HUES48 (cell line): ENCODE results near the gene HHAT.

Experiments
- H3K27ac ChIP-seq: one replicate; pipeline ENCODE4 v1.7.0; 2013; ENCODE audit warnings: low read depth, low read length, inconsistent platforms
- H3K27me3 ChIP-seq: 2 replicates; pipeline ENCODE4 v1.6.1; 2013; ENCODE audit warnings: mild to moderate bottlenecking, low read length; ENCODE audit not compliant: control insufficient read depth, insufficient read depth
- H3K36me3 ChIP-seq: 2 replicates; pipeline ENCODE4 v1.6.1; 2013; ENCODE audit warnings: low read length; ENCODE audit not compliant: control insufficient read depth, insufficient read depth
- H3K4me1 ChIP-seq: 2 replicates; pipeline ENCODE4 v1.6.1; 2013; ENCODE audit warnings: mild to moderate bottlenecking, low read length; ENCODE audit not compliant: control insufficient read depth, insufficient read depth
- H3K4me3 ChIP-seq: 2 replicates; pipeline ENCODE4 v1.5.1; 2013; ENCODE audit warnings: mild to moderate bottlenecking, low read depth, low read length
- H3K9ac ChIP-seq: 2 replicates; pipeline ENCODE4 v1.6.1; 2013; ENCODE audit warnings: mild to moderate bottlenecking, low read depth, low read length, moderate library complexity
- H3K9me3 ChIP-seq: 2 replicates; pipeline ENCODE4 v1.6.1; 2013; ENCODE audit warnings: low read length; ENCODE audit not compliant: control insufficient read depth, insufficient read depth

The HHAT gene

DNA sequence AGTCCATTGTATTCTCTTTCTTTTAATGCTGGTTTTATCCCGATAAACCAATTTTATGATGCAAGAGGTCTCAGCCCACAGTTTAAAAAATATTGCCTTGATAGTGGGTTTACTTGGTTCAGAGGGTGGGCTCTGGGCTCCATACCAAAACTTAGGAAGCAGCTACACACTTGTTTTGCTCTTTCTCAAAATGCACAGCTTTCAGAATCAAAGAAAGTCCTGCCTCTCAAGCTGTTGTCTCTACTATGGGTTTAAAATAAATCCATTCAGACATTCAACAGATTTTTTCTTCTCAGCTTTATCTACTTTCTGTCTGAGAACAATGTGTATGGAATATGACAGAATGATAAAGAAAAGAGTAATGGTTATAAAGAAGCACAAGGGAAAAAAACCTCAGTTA lies 14.8 kb upstream of the HHAT start:
- Histone ChIP-seq H3K4me3 (no peak overlapping the region), H3K27me3 (peaks cover 10% of the 10 kb centered on the region), H3K9ac (no peak overlapping the region), H3K9me3 (no peaks in the 10 kb centered on the region), H3K4me1 (0 out of 2 replicates have a peak, but pooled peaks cover 10% of the 10 kb centered on the region), H3K36me3 (no peaks in the 10 kb centered on the region), H3K27ac (no peak overlapping the region)

DNA sequence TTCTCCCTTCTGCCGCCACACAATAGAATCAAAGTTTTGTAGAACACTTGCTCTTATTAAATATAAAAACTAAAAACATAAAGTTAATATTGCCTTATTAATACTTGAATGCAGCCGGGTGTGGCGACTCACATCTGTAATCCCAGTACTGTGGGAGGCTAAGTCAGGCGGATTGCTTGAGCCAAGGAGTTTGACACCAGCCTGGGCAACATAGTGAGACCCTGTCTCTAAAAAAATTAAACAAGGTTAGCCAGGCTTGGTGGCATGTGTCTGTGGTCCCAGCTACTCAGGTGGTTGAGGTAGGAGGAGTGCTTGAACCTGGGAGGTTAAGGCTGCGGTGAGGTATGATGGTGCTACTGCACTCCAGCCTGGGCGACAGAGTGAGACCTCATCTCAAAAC lies 13.2 kb upstream of the HHAT start:
- H3K9ac ChIP-seq, result no peak overlapping the region
- H3K27me3 ChIP-seq, result peaks cover 10% of the 10 kb centered on the region
- H3K4me1 ChIP-seq, result 0 out of 2 replicates have a peak, but pooled peaks cover 8% of the 10 kb centered on the region
- H3K4me3 ChIP-seq, result no peak overlapping the region
- H3K36me3 ChIP-seq, result no peaks in the 10 kb centered on the region
- no peaks in the 10 kb centered on the region for H3K9me3 ChIP-seq
- H3K27ac ChIP-seq, result no peak overlapping the region

DNA sequence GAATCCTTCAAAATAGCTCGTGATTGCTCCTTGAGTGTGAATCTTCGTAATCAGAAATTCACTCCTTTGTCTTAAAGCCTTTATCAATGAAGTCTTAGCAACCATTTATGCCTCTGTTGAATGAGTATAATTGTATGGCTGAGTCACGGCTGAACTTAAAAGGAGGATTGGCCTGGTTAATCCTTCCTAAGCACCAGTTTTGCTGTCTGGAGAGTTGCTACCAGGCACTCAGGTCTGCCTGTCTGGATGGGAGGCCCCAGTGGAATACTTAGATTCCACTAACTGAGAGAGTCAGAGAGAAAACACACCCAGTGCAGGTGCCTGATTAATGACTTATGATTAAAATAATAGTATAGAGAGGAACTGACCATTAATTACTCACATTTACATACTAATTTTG lies 7.6 kb upstream of the HHAT start:
- no peaks in the 10 kb centered on the region for H3K36me3 ChIP-seq
- no peaks in the 10 kb centered on the region; the same call in 1 of the 2 replicates for H3K9me3 ChIP-seq
- H3K27me3 ChIP-seq, result peaks cover 8% of the 10 kb centered on the region
- H3K4me1 ChIP-seq, result no peaks in the 10 kb centered on the region
- H3K27ac ChIP-seq, result no peak overlapping the region
- no peak overlapping the region for H3K4me3 ChIP-seq
- H3K9ac ChIP-seq, result no peak overlapping the region

DNA sequence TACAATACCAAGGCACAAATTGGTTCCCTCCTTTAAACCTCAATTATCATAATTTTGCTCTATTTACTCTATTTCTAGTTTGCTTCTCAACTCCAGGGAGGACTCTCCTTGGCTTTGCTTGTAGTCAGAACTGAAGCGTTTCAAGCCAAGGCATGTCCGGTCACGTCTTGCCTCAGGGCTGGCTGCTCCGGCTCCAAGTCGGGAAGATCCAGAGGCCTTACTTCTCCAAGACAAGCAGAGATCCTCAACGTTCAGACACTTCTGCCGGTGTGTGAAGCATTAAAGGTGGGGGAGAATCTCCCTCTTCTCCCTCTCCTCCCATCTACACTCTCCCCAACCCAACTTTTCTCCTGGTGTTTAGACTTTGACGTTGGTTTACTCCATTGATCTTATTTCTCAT lies 7.2 kb upstream of the HHAT start:
- H3K27ac ChIP-seq, result no peak overlapping the region
- H3K9ac ChIP-seq, result no peak overlapping the region
- H3K4me3 ChIP-seq, result no peak overlapping the region
- H3K4me1 ChIP-seq, result no peaks in the 10 kb centered on the region
- H3K27me3 ChIP-seq, result peaks cover 12% of the 10 kb centered on the region
- H3K36me3 ChIP-seq, result no peaks in the 10 kb centered on the region
- H3K9me3 ChIP-seq, result no peaks in the 10 kb centered on the region; the same call in 1 of the 2 replicates

DNA sequence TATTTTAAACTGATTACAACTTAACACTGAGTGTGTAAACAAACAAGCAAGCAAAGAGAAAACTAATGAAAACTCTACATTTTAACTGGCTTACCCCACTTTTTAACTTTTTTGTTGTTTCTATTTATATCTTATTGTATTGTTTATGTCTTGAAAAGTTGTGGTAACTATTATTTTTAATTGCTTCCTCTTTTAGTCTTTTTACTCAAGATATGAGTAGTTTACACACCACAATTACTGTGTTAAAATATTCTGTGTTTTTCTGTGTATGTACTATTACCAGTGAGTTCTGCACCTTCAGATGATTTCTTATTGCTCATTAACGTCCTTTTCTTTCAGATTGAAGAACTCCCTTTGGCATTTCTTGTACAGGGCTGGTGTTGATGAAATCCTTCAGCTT lies 4.7 kb upstream of the HHAT start:
- Histone ChIP-seq H3K27ac (no peak overlapping the region), H3K4me1 (0 out of 2 replicates have a peak, but pooled peaks cover 4% of the 10 kb centered on the region), H3K9me3 (no peaks in the 10 kb centered on the region; the same call in 1 of the 2 replicates), H3K27me3 (peaks cover 34% of the 10 kb centered on the region), H3K9ac (no peak overlapping the region), H3K4me3 (no peak overlapping the region), H3K36me3 (no peaks in the 10 kb centered on the region)

DNA sequence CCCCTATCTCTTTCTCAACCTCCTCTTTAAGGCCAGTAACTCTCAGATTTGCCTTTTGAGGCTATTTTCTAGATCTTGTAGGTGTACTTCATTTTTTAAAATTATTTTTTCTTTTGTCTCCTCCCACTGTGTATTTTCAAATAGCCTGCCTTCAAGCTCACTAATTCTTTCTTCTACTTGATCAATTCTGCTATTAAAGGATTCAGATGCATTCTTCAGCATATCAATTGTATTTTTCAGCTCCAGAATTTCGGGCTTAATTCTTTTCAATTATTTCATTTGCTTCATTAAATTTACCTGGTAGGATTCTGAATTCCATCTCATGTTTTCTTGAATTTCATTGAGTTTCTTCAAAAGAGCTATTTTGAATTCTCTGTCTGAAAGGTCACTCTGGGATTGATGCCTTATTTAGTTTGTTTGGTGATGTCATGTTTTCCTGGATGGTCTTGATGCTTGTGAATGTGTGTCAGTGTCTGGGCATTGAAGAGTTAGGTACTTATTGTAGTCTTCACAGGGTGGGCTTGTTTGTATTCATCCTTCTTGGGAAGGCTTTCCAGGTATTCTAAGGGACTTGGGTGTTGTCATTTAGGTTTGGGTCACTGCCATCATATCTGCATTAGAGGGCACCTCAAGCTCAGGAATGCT lies 3.6 kb upstream of the HHAT start:
- no peak overlapping the region for H3K9ac ChIP-seq
- H3K9me3 ChIP-seq, result no peaks in the 10 kb centered on the region; the same call in 1 of the 2 replicates
- H3K27ac ChIP-seq, result no peak overlapping the region
- H3K4me1 ChIP-seq, result peaks cover 8% of the 10 kb centered on the region; the same call in 1 of the 2 replicates
- no peak overlapping the region for H3K4me3 ChIP-seq
- H3K36me3 ChIP-seq, result no peaks in the 10 kb centered on the region
- peaks cover 46% of the 10 kb centered on the region for H3K27me3 ChIP-seq

DNA sequence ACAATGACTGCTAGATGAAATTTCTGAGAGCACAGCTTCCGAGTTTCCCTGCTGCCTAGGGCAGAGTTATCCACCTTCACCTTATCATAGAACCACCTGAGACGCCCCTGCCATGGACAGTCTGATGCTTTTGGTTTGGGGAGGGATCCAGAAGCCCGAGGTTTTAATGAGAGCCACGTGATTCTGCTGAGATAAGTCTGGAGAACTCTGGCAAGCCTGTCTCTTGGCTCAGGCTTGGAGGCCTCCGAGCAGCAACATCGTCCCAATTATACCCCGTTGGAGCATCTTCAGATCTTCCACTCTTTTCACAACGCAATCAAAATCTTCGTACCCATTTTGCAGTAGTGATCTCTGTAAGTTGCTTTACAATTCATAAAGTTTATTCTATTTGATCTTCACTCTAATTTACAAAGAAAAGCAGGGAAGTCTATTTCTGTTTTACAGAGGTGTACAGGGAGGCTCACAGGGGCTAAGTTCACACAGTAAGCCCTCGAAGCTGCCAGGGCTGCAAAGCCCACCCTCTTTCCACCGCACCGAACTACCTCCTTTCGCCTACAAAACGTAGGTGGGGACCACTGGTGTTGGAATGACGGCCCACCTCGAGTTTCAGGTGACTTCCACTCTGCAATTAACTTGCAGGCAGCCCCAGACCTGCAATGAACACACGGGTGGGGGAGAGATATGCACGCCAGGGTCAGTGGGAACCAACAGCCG lies 513 bp upstream of the HHAT start:
- Histone ChIP-seq H3K4me1 (peaks cover 8% of the 10 kb centered on the region; the same call in 1 of the 2 replicates), H3K36me3 (no peaks in the 10 kb centered on the region), H3K27me3 (peaks cover 76% of the 10 kb centered on the region), H3K4me3 (peak overlapping the region; percentile 71), H3K27ac (no peak overlapping the region), H3K9ac (no peak overlapping the region), H3K9me3 (no peaks in the 10 kb centered on the region; the same call in 1 of the 2 replicates)

DNA sequence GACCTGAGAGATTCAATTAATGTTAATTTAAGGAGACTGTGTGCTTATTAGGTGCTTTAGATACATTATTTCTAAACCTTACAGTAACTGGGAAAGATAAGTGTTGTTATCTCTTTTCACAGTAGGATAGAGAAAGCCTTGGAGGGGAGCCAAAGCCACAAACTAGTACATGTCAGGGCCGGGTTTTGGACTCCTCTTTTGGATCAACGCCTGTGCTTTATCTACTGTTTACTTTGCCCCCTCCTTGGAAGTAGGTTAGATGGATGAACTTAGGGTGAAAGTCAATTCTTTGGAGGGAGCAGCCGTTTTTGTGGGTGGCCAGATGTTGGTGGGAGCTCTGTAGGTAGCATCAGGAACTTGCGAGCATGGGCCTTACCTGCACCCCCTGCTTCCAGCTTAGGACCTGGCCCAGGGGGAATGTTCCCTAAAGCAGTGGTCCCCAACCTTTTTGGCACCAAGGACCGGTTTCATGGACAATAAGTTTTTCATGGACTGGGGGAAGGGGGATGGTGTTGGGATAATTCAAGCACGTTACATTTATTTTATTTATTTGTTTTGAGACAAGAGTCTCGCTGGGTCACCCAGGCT lies 1.7 kb downstream of the HHAT start:
- Histone ChIP-seq H3K27ac (no peak overlapping the region), H3K9me3 (no peaks in the 10 kb centered on the region), H3K9ac (no peak overlapping the region), H3K36me3 (no peaks in the 10 kb centered on the region), H3K27me3 (peaks cover 93% of the 10 kb centered on the region), H3K4me1 (peaks cover 8% of the 10 kb centered on the region; the same call in 1 of the 2 replicates), H3K4me3 (no peak overlapping the region)

DNA sequence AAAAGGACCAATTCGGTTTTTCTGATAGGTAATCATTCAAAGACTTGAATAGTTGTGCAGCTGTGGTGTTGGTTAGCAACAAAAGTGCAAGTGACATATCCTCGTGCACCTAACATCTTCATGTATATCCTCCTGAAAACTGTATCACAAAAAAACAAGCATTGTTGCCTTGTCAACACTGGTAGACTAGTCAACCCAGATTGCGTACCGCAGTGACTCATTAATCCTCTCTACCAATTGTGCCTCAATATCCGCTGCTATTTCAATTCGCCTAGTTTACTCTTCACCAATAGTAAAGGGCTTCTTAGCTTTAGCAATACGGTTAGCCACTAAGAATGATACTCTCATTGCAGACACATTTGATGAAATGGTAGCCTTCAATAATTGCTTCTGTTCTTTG lies 3.5 kb downstream of the HHAT start:
- Histone ChIP-seq H3K27me3 (peaks cover 83% of the 10 kb centered on the region), H3K27ac (no peak overlapping the region)

DNA sequence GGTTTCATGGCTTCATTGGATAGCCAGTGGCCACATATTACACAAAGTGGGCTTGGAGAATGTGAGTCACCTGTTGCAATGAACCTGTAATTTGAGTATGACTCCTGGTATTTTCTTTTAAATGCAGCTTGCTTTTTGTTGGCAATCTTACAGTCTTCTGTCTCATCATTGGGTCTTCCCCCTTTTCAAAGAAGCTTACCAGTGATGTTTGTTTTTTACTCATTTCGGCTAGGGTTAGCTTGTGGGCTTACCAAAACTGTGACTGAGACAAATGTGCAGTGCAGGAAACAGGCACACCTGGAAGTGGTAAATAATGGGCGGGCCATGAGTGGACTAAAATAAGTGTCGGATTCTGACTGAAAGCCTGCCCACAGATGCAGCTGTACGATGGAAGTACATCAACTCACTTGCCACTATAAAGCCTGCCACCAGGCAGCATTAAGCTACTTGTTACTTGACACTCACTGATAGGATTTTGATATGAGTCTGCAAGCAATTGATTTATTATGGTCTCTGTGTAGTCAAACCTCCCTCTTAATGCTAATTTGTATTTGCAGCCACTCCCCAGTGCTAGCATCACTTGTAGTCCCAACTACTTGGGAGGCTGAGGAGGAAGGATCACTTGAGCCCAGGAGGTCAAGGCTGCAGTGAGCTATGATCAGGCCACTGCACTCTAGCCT lies 4.2 kb downstream of the HHAT start:
- Histone ChIP-seq H3K36me3 (no peaks in the 10 kb centered on the region), H3K4me3 (no peak overlapping the region), H3K9ac (no peak overlapping the region), H3K27ac (no peak overlapping the region), H3K4me1 (peaks cover 8% of the 10 kb centered on the region; the same call in 1 of the 2 replicates), H3K9me3 (no peaks in the 10 kb centered on the region), H3K27me3 (peaks cover 77% of the 10 kb centered on the region)

More for the DNA sequence above, 3.5 kb downstream of the HHAT start:
- Histone ChIP-seq H3K4me1 (peaks cover 8% of the 10 kb centered on the region; the same call in 1 of the 2 replicates), H3K9me3 (no peaks in the 10 kb centered on the region), H3K36me3 (no peaks in the 10 kb centered on the region), H3K4me3 (no peak overlapping the region), H3K9ac (no peak overlapping the region)
